Posterior cingulate gyrus (tissue), 11 donors: ENCODE measurements around the gene MAGI2.
A peak's percentile ranks its signal among the peaks of the same experiment; 100 is the strongest.

ENCODE experiments used
- DNase-seq, 10 donors: peaks; one replicate each; pipeline versions ENCODE4 v3.0.0 to v3.0.0-alpha.2; 2020 to 2021; ENCODE audit warnings: mixed read lengths in 3 of 10
- intact Hi-C: fragments of 100-400 bp; cut with DNase I; formaldehyde crosslinking; loops from one replicate; pipeline ENCODE4 v1.15.1; 2023

Gene MAGI2

DNA sequence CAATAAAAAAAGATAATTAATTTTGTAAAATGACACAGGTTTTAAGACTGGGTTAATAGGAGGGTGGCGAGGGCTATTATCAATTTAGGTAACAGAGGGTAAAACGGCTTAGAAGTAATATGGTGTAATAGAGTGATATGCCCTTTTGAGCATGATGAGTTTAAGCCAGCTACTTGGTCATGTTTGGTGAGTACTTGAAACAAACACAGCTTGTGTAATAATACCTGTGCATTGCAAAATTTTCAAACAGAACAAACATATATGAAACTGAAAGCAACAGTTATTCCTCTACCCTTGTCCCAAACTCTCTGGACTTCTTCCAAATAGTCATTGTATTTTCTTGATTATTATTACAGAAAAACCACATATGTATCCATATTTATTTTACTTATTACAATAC, 241.7 kb downstream of the MAGI2 start:
- no peak for DNase-seq
- intact Hi-C loops = no loop called here

DNA sequence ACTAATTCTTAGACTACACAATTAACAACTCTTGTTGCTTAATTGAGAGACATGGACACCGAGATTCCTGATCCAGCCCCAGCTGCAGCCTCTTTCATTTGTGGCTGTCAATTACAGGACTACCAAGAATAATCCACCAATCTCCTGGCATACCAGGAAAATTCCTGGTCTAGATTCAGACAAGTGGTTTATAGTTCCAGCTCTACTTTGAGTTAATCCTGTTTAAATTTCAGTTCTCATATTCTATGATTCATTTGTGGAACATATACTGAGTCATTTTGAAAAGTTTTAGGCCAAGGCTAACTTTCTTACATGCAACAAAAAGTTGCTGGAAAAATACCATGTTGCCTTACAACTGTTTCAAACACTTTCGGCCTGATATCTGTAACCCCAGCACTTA, 253.5 kb downstream of the MAGI2 start:
- intact Hi-C loops = no loop called here

DNA sequence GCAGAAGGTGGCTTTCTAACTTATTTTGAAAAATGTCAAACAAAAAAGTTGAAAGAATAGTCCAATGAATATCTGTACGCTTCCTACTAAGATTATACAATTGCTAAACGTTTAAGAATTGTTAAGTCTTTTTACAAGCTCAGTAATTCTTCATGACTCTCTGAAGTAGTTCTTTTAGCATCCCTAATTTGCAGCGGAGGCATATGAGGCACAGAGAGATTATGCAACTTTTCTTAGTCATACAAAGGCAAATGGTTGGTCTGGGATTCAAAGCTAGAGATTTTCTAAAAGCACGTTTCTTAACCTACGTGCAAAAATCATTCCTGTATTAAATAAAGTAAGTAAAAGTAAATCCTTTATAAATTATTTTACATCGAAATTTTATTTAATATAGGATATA, 254.2 kb downstream of the MAGI2 start:
- DNase-seq = no peak
- intact Hi-C loops = no loop called here

More for the DNA sequence above, 253.5 kb downstream of the MAGI2 start:
- no peak for DNase-seq

DNA sequence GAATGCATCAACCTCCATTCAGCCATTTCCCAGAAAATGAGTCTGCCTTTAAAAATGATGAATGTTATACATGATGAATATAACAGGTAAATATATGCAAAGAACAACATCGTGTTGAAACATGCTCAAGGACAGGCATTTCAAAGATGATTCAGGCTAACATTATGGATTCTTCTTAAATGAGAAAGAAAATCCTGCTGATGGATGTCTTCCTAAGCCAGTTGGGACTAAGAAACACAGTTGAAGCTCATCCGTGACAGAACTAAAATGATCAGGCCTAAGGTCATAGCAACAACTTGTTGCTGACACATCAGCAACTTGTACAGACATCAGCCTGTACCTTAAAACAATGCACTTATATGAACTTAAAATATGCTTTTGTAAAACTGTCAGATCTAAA, 267.9 kb downstream of the MAGI2 start:
- intact Hi-C loops = no loop called here
- no peak for DNase-seq

DNA sequence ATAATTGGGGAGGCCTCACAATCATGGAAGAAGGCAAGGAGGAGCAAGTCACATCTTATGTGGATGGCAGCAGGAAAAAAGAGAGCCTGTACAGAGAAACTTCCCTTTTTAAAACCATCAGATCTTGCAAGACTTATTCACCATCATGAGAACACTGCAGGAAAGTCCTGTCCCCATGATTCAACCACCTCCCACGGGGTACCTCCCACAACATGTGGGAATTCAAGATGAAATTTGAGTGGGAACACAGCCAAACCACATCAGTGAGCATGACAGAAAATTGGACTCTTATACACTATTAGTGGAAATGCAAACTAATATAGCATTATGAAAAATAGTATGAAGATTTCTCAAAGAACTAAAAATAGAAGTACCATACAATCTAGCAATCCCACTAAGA, 271.2 kb downstream of the MAGI2 start:
- intact Hi-C loops = no loop called here
- no peak for DNase-seq

DNA sequence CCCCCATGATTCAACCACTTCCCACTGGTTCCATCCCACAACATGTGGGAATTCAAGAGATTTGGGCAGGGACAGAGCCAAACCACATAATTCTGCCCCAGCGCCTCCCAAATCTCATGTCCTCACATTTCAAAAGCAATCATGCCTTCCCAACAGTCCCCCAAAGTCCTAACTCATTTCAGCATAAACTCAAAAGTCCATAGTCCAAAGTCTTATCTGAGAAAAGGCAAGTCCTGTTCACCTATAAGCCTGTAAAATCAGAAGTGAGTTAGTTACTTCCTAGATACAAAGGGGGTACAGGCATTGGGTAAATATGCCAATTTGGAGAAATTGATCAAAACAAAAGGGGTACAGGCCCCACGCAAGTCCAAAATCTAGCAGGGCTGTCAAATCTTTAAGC, 272.9 kb downstream of the MAGI2 start:
- intact Hi-C loops = no loop called here
- DNase-seq = no peak

DNA sequence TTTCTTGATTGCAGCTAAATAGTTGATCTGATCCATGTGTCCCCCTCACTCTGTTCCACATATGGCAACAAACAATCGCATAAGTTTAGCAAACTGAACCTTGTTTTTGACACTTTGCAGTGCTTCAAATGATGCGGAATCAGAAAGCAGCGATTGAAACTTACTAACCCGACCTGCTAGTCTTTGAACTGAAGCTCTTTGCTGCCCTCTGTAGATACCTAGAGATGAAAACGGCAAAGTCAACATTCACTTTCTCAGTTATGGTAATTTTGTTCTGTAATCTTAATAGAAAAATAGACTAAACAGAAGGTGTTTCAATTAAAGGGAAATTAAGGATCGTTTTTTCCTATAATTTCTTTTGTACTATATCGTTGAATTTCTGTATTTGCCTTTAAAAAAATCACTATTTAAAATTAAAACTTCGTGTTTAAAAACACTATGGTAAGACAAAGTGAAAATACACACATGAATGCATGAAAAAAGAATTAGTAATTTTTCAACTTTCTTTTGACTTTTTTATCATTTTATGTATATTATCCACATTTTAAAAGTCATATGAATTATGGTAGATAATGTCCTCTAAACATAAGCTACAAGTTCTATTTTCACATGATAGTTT, 276.5 kb downstream of the MAGI2 start:
- intact Hi-C loops = loop anchor here (5.0 to 10.0 kb wide), 2 partner anchors 402 to 665 kb away; no protein-coding TSS in a partner anchor
- DNase-seq = peak in 1 of 10 donors; percentile 13

DNA sequence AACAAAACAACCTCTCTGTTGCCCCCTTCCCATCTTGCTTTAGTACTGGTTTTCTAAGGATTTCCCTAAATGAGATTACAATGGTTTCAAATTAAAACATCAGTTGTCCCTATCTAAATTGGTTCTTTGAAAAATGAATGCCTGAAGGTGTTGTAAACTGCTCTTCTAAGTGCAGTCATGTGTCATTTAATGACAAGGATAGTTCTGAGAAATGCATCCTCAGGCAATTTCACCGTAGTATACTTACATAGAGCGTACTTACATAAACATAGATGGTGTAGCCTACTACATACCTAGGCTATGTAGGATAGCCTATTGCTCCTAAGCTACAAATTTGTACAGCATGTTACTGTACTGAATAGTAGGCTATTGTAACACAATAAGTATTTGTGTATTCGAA, 278.1 kb downstream of the MAGI2 start:
- no peak for DNase-seq
- intact Hi-C loops = loop anchor here (5.0 to 10.0 kb wide), 2 partner anchors 401 to 663 kb away; no protein-coding TSS in a partner anchor

DNA sequence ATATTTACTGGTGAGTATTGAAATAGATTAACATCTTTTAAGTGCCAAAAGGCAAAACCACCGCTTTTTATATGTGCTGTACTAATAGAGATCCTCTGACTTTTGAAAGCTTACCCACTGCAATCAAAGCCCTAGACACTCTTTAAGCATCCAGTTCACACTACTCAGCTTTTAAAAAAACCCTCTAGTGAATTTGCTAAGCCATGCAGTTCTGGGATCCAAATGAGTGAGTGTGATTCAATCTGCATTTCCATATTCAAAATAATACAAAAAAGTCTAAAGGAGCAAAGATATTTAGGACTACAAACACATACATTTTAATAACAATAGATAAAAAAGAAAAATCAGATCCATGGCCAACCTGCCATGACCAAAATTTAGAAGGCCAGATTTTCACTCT, 288.2 kb downstream of the MAGI2 start:
- intact Hi-C loops = no loop called here
- no peak for DNase-seq

DNA sequence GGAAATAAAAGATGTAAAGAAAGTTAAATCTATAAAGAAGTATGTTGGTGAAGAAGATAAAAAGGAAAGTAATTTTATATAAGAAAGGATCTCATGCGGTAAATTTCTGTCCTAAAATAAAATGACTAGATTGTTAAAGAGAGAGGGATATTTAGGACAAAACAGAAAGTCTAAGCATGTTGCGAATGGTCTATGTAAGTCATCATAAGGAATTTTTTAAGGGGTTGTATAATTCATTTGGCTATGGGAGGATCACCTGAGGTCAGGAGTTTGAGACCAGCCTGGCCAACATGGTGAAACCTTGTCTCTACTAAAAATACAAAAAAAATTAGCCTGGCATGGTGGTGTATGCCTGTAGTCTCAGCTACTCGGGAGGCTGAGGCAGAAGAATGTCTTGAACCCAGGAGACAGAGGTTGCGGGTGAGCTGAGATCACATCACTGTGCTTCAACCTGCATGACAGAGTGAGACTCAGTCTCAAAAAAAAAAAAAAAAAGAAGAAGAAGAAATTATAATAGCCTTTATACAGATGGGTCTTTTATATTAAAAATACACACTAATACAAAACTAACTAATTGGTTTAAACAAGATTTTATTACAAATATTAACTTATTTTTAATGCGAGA, 294.3 kb downstream of the MAGI2 start:
- DNase-seq = no peak
- intact Hi-C loops = no loop called here

DNA sequence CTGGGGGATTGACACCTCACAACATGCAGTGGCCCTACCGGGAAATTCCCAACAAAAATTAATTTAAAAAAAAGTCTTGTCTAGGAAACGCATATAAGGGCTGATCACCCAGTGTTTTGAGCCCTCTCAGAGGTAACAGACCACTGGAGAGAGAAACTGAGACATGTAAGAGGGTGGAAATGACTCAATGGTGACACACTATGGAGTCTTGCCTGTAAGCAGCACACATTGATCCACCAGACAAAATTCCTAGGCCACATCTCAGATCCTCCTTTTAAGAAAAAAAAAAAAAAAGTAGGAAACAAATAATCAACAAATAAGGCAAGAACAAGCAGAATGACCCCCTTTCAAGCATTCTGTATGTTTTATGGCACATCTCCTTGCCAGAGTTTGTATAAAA, 296.2 kb downstream of the MAGI2 start:
- intact Hi-C loops = no loop called here
- no peak for DNase-seq

DNA sequence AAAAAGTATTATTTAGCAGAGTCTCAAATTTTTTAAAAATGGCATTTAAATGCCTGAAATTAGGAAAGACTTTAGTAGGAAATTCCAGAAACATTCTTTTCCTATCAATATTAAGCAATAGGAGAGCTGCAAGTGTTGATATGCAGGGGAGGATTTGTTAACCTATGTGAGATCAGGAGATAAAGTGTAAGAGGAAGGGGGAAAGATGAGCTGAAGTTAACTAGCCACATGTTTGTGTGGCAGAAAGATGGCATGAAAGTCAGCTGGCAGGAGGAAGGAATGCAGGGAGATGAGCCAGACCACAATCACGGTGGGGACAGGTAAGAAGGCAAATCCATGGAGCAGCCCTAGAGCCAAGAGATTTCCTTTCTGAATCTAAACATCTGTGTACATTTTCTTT, 303.6 kb downstream of the MAGI2 start:
- no peak for DNase-seq
- intact Hi-C loops = no loop called here

DNA sequence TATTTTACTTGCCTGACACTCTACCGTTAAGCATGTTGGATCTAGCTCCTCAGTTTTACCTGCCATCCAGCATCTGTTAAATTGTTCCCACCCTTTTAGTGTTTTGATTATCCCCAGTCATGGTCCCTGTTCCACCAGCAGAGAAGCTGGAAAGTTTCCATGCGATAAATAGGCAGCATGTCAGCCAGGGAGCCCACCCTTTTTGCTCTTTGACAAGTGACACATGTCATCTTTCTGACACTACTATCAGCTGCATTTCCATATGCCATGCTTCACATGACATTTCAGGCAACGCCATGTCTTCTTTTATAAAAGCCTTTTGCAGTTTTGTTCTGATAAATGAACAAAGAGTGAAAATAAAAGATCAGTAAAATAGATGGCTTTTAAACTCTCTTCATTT, 310.8 kb downstream of the MAGI2 start:
- DNase-seq = no peak
- intact Hi-C loops = no loop called here

DNA sequence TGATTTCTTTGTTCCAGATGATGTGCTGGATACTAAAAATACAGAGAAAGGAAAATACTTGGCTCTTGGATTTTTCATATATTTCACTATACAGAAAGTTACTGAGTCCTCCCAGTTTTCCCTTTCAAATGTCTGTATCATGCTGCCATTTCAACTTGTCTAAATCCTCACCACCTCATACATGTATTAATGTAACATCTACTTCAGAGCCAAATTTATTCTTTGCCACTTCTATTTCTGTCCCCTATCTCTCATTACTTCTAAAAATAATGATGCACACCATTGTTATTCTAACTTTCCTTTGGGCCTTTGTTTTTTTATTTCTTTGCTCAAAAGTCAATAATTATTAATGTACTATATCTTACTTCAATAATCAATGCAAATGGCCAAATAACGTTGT, 312.2 kb downstream of the MAGI2 start:
- intact Hi-C loops = no loop called here

DNA sequence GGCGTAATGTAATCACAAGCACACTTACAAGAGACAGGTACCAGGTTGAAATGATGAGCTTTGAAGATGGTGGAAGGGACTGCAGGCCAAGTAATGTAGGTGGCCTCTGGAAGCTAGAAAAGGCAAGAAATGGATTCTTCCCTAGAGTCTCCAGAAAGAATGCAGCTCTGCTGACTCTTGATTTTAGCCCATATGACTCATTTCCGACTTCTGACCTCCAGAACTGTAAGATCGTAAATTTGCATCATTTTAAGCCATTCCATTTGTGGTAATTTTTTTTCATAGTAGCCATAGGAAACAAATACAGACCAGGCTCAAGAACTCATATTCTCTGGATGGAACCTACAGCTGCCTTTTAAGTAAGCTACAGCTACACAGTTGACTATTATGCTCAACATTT, 315.5 kb downstream of the MAGI2 start:
- no peak for DNase-seq
- intact Hi-C loops = no loop called here

More for the DNA sequence above, 312.2 kb downstream of the MAGI2 start:
- DNase-seq = no peak

DNA sequence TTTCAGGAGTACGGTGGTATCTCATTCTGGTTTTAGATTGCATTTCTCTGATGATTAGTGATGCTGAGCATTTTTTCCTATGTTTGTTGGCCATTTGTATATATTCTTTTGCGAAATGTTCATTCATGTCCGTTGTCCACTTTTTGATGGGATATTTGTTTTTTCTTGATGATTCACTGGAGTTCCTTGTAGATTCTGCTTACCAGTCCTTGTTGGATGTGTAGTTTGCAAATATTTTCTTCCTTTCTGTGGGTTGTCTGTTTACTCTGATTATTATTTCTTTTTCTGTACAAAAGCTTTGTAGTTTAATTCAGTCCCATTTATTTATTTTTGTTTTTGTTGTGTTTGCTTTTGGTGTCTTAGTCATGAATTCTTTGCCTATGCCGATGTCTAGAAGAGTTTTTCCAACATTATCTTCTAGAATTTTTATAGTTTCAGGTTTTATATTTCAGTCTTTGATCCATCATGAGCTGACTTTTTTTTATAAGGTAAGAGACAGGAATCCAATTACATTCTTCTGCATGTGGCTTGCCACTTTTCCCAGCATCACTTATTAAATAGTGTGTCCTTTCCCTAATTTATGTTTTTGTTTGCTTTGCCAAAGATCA, 320.5 kb downstream of the MAGI2 start:
- intact Hi-C loops = no loop called here
- DNase-seq = no peak

DNA sequence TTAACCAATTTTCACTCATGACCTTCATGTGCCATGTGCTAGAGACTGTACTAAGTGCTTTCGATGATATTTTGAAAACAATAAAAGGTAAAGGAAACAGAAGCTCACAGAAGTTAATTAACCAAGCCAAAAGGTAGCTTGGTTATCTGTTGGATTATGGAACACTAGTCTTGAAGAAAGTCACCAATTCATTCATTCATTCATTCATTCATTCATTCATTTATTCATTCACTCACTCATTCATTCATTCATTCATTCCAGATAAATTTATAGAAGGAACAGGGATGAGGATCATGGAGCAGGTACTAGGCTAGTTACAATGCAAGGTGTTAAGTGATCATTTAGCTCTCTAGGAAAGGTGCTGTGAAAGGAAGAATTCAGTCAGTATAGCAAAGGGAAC, 322.8 kb downstream of the MAGI2 start:
- DNase-seq = no peak
- intact Hi-C loops = no loop called here

DNA sequence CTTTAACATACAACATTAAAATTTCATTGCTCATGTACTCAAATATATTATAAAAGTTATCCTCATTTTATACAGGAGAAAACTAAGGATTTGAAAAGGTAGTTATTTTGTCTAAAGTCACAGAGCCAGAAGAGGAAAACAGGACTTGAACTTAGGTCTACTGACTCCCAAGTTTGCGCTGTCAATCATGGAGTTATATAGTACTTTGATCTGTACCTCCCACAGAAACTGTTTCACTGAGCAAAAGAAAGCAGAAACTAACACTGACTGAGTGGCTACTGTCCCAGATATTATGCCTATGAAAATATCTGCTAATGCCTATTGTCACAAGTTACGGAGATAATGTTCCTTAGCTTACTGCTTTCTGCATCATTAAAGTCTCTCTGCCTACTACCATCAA, 329.1 kb downstream of the MAGI2 start:
- intact Hi-C loops = no loop called here
- no peak for DNase-seq

DNA sequence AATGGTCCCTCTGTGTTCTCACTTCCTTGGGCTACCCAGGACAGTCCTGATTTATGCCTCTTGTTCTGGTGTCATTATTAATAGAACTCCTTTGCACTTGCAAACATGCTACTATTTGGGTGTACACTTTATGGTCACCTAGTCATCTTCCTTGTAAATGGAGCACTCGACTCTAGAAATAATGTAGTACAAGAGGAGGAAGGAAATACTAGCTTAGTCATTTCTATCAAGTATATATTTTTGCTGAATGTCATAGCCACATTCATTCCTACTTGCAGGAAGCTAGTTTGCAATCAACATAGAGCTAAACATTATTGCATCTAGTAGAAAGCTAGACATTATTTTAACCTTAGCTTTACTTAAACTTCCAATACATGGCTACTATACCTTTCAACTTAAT, 335.3 kb downstream of the MAGI2 start:
- intact Hi-C loops = no loop called here
- no peak for DNase-seq

DNA sequence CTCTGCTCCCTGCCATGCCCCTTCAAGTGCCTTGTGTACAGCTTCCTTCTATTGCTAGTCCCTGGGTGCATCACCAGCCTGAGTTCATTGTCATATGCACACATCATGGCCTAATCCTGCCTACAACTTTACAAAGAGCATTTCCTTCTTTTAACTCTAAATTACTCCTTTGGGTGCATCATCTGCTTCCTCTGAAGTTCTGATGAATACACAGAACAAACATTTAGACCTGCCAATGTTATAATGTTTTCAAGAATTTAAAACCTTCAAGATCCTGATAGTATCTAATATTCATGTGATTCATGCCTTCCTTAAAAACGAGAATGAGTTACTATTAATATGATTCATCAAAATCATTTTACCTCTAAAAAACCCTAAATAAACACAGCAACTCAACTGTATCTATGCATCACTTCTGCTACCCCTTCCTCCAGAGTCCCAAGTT, 357.1 kb downstream of the MAGI2 start:
- no peak for DNase-seq
- intact Hi-C loops = no loop called here

DNA sequence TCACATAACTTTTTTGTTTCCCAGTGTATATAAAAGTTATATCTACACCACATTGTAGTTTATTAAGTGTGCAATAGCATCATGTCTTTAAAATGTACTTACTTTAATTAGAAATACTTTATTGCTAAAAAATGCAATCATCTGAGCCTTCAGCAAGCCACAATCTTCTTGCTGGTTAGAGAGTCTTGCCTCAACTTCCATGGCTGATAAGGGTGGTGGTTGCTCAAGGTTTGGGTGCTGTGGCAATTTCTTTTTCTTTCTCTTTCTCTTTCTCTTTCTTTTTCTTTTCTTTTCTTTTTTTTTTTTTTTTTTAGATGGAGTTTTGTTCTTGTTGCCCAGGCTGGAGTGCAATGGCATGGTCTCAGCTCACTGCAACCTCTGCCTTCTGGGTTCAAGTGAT, 360.0 kb downstream of the MAGI2 start:
- DNase-seq = no peak
- intact Hi-C loops = no loop called here

DNA sequence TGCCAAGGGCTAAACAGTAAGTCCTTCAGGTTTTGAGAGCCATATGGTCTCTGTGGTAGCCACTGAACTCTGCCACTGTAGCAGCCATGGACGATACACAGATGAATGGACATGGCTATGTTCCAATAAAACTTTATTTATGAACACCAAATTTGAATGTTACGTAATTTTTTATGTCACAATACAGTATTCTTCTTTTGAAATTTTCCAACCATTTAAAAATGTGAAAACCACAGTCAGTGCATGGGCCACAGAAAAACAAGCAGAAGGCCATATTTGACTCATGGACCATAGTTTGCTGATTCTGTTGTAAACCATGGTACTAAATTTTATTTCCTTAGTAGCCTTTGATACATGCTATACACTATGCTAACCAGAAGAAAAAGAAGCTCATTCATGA, 361.8 kb downstream of the MAGI2 start:
- intact Hi-C loops = no loop called here
- no peak for DNase-seq
